HepG2 (cell line): ENCODE measurements around the gene SLCO4A1. TPM values are rescaled to one million over a fixed set of nuclear protein-coding genes. Genes with fewer than 3 reads are reported as not detected.

ENCODE experiments used
- ARID2 ChIP-seq: sonication (generic); formaldehyde crosslinking; IDR thresholded peaks from 2 replicates; pipeline ENCODE4 v1.8.1; 2022; ENCODE audit warnings: mild to moderate bottlenecking, missing genetic modification reagents, borderline replicate concordance
- ATF1 ChIP-seq: IDR thresholded peaks from 2 replicates; pipeline ENCODE4 v1.6.1; 2016; ENCODE audit warnings: mild to moderate bottlenecking, control low read depth
- CEBPB ChIP-seq: IDR thresholded peaks from 2 replicates; pipeline ENCODE4 v1.6.1; 2011; ENCODE audit warnings: low read depth, low read length, improper control_type of control experiment, borderline replicate concordance
- CENPT ChIP-seq: sonication (generic); formaldehyde crosslinking; IDR thresholded peaks from 2 replicates; pipeline ENCODE4 v1.8.0; 2022; ENCODE audit warnings: low read depth, mild to moderate bottlenecking, moderate library complexity, missing genetic modification reagents
- DR1 ChIP-seq: sonication (generic); formaldehyde crosslinking; IDR thresholded peaks from 2 replicates; pipeline ENCODE4 v1.8.0; 2021; ENCODE audit warnings: mild to moderate bottlenecking, missing genetic modification reagents, inconsistent platforms
- EED ChIP-seq: sonication (generic); formaldehyde crosslinking; IDR thresholded peaks from 2 replicates; pipeline ENCODE4 v1.5.0; 2020; ENCODE audit warnings: mild to moderate bottlenecking, missing genetic modification reagents
- FOXA3 ChIP-seq: IDR thresholded peaks from 2 replicates; pipeline ENCODE4 v1.6.1; 2016; ENCODE audit warnings: missing genetic modification reagents, missing compliant biosample characterization
- FOXK2 ChIP-seq: fragments of 450-650 bp; IDR thresholded peaks from 2 replicates; pipeline ENCODE4 v1.6.1; 2016
- GPBP1L1 ChIP-seq: sonication (generic); formaldehyde crosslinking; IDR thresholded peaks from 2 replicates; pipeline ENCODE4 v1.5.0; 2020; ENCODE audit warnings: mild to moderate bottlenecking, missing genetic modification reagents
- LBX2 ChIP-seq: sonication (generic); formaldehyde crosslinking; IDR thresholded peaks from 2 replicates; pipeline ENCODE4 v1.5.0; 2020; ENCODE audit warnings: missing genetic modification reagents, mild to moderate bottlenecking, borderline replicate concordance
- MLLT10 ChIP-seq: sonication (generic); formaldehyde crosslinking; IDR thresholded peaks from 2 replicates; pipeline ENCODE4 v1.4.0; 2020; ENCODE audit warnings: missing genetic modification reagents
- MXI1 ChIP-seq: IDR thresholded peaks from 3 replicates; pipeline ENCODE4 v1.6.1; 2012; ENCODE audit warnings: low read depth, low read length, inconsistent platforms, borderline replicate concordance
- RBAK ChIP-seq: sonication (generic); formaldehyde crosslinking; IDR thresholded peaks from 2 replicates; pipeline ENCODE4 v1.5.1; 2020; ENCODE audit warnings: mild to moderate bottlenecking, missing genetic modification reagents
- SOX5 ChIP-seq: IDR thresholded peaks from 2 replicates; pipeline ENCODE4 v1.6.1; 2016; ENCODE audit warnings: borderline replicate concordance
- SSRP1 ChIP-seq: IDR thresholded peaks from 2 replicates; pipeline ENCODE4 v1.6.1; 2016; ENCODE audit warnings: control low read depth
- TCF7L2 ChIP-seq: IDR thresholded peaks from 2 replicates; pipeline ENCODE4 v1.6.1; 2011; ENCODE audit warnings: mild to moderate bottlenecking, low read depth, low read length, moderate library complexity
- TEAD3 ChIP-seq: optimal IDR thresholded peaks from 2 replicates; pipeline ENCODE3; 2016; ENCODE audit warnings: borderline replicate concordance
- THAP11 ChIP-seq: IDR thresholded peaks from 2 replicates; pipeline ENCODE4 v1.6.1; 2016; ENCODE audit warnings: missing biosample characterization, missing genetic modification reagents
- ZNF263 ChIP-seq: sonication (generic); formaldehyde crosslinking; IDR thresholded peaks from 2 replicates; pipeline ENCODE4 v1.4.0; 2020; ENCODE audit warnings: missing genetic modification reagents
- ZNF3 ChIP-seq: IDR thresholded peaks from 2 replicates; pipeline ENCODE4 v1.7.0; 2017; ENCODE audit warnings: inconsistent platforms
- ZNF605 ChIP-seq: sonication (generic); formaldehyde crosslinking; IDR thresholded peaks from 2 replicates; pipeline ENCODE4 v1.8.0; 2022; ENCODE audit warnings: mild to moderate bottlenecking, missing genetic modification reagents
- ZNF891 ChIP-seq: sonication (generic); formaldehyde crosslinking; IDR thresholded peaks from 2 replicates; pipeline ENCODE4 v1.5.0; 2020; ENCODE audit warnings: mild to moderate bottlenecking, missing genetic modification reagents
- polyA plus RNA-seq, 8 experiments: library from polyadenylated mRNA; depleted of rRNA in 3 of 8; stranded (reverse) in 7 of 8; unstranded in 1 of 8; fragments of >200 nt; fragmentation: Illumina TruSeq in 4 of 8; extraction: Trizol in 4 of 8; gene quantifications; 2 replicates each; pipeline versions ENCODE4 v1.2.1 to v1.2.3, GENCODE V29; 2011 to 2016; ENCODE audit warnings: low read depth in 4 of 8, missing spikeins in 1 of 8, mixed read lengths in 1 of 8; ENCODE audit not compliant: insufficient read depth in 1 of 8
- total RNA-seq, 5 experiments: library from RNA; depleted of rRNA; stranded (reverse); fragments of >200 nt; fragmentation: Illumina TruSeq; extraction: Trizol; gene quantifications; 2 replicates each; pipeline ENCODE4 v1.2.3, GENCODE V29; 2016; ENCODE audit warnings: low read depth in 1 of 5
- TF ChIP-seq, protein P1 (sequence below): sonication (generic); formaldehyde crosslinking; IDR thresholded peaks from 2 replicates; pipeline ENCODE4 v1.9.0; 2022; ENCODE audit warnings: missing genetic modification reagents, mild to moderate bottlenecking, borderline replicate concordance
- TF ChIP-seq, protein P2 (sequence below): sonication (generic); formaldehyde crosslinking; IDR thresholded peaks from 2 replicates; pipeline ENCODE4 v1.5.0; 2020; ENCODE audit warnings: mild to moderate bottlenecking, missing genetic modification reagents, moderate library complexity
- TF ChIP-seq, protein P3 (sequence below): sonication (generic); formaldehyde crosslinking; IDR thresholded peaks from 2 replicates; pipeline ENCODE4 v1.4.0; 2020; ENCODE audit warnings: missing genetic modification reagents

Gene SLCO4A1
- total and polyA plus RNA-seq, 2 of the 13 experiments (the other 11 are each of a cell fraction or from before 2014, with no cell fraction given), result 55.5 to 112 TPM

DNA sequence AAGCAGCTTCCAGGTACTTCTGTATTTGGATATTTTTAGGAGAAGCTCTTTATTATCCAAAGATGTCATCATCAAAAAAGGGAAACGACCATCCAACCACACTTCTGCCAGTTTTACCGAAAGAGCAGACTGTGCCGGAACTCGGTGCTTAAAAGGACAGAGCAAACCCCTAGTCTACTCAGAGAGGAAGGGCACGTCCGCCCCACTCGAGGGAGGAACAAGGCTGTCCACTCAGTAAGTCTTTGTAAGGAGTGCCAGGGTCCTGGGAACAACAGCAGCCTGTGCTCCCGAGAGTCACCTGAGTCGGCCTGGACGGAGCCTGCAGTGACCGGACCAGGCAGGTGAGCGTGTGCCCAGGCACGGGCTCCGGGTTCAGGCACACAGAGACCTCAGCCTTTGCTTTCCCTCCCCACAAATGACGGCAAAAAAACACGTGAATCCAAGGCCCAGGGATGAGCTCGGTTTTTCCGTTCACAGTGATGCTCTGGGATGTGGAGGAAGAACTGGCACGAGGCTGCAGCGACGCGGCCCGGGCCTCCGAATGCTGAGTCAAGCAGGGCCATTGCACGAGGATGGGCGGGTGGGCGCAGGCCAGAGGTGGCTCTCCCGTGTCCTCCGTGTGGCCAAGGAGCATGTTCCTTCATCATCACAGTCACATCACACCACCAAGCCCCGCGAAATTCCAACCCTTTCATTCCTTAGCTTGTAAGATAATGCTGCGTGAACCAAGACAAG is 17.4 kb upstream of the SLCO4A1 start (continued):
- TF ChIP-seq GPBP1L1 (CRISPR knock-in tag), result no peak
- TF ChIP-seq DR1 (CRISPR knock-in tag), result 0 out of 2 replicates have a peak, but pooled peaks have one; percentile 18
- peak; percentile 68; the same call in 1 of the 2 replicates for TF ChIP-seq EED (CRISPR knock-in tag)
- TF ChIP-seq RBAK (CRISPR knock-in tag), result no peak
- TF ChIP-seq FOXK2, result no peak
- TF ChIP-seq MXI1, result no peak
- TF ChIP-seq ARID2 (CRISPR knock-in tag), result no peak
- TF ChIP-seq LBX2, result no peak
- no peak for TF ChIP-seq CENPT (CRISPR knock-in tag)
- TF ChIP-seq ZNF605, result no peak
- TF ChIP-seq TCF7L2, result no peak
- TF ChIP-seq, protein P1, sequence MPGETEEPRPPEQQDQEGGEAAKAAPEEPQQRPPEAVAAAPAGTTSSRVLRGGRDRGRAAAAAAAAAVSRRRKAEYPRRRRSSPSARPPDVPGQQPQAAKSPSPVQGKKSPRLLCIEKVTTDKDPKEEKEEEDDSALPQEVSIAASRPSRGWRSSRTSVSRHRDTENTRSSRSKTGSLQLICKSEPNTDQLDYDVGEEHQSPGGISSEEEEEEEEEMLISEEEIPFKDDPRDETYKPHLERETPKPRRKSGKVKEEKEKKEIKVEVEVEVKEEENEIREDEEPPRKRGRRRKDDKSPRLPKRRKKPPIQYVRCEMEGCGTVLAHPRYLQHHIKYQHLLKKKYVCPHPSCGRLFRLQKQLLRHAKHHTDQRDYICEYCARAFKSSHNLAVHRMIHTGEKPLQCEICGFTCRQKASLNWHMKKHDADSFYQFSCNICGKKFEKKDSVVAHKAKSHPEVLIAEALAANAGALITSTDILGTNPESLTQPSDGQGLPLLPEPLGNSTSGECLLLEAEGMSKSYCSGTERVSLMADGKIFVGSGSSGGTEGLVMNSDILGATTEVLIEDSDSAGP (CRISPR knock-in tag), result no peak
- no peak for TF ChIP-seq SSRP1 (CRISPR knock-in tag)
- TF ChIP-seq THAP11 (CRISPR knock-in tag), result no peak
- TF ChIP-seq ZNF263 (CRISPR knock-in tag), result no peak
- no peak for TF ChIP-seq CEBPB
- TF ChIP-seq SOX5 (CRISPR knock-in tag), result no peak
- TF ChIP-seq MLLT10, result no peak
- TF ChIP-seq, protein P2, sequence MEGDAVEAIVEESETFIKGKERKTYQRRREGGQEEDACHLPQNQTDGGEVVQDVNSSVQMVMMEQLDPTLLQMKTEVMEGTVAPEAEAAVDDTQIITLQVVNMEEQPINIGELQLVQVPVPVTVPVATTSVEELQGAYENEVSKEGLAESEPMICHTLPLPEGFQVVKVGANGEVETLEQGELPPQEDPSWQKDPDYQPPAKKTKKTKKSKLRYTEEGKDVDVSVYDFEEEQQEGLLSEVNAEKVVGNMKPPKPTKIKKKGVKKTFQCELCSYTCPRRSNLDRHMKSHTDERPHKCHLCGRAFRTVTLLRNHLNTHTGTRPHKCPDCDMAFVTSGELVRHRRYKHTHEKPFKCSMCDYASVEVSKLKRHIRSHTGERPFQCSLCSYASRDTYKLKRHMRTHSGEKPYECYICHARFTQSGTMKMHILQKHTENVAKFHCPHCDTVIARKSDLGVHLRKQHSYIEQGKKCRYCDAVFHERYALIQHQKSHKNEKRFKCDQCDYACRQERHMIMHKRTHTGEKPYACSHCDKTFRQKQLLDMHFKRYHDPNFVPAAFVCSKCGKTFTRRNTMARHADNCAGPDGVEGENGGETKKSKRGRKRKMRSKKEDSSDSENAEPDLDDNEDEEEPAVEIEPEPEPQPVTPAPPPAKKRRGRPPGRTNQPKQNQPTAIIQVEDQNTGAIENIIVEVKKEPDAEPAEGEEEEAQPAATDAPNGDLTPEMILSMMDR (CRISPR knock-in tag), result no peak
- TF ChIP-seq, protein P3, sequence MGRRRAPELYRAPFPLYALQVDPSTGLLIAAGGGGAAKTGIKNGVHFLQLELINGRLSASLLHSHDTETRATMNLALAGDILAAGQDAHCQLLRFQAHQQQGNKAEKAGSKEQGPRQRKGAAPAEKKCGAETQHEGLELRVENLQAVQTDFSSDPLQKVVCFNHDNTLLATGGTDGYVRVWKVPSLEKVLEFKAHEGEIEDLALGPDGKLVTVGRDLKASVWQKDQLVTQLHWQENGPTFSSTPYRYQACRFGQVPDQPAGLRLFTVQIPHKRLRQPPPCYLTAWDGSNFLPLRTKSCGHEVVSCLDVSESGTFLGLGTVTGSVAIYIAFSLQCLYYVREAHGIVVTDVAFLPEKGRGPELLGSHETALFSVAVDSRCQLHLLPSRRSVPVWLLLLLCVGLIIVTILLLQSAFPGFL (CRISPR knock-in tag), result no peak
- TF ChIP-seq FOXA3 (CRISPR knock-in tag), result no peak
- TF ChIP-seq ZNF891, result 0 out of 2 replicates have a peak, but pooled peaks have one; percentile 3
- TF ChIP-seq TEAD3 (CRISPR knock-in tag), result peak; percentile 8
- TF ChIP-seq ZNF3, result no peak
- TF ChIP-seq ATF1 (CRISPR knock-in tag), result no peak
